BJ (cell line): ENCODE measurements around the gene CEP131. TPM values are rescaled to one million over a fixed set of nuclear protein-coding genes. Genes with fewer than 3 reads are reported as not detected.

Experiments used
- CTCF ChIA-PET: fragments of 350-600 bp; formaldehyde crosslinking; extraction: SDS; loops from one replicate; lab custom pipeline; 2021; ENCODE audit warnings: antibody characterized with exemption, inconsistent platforms; lab: Yijun Ruan, JAX
- POLR2A ChIA-PET: fragments of 300-600 bp; sonication (Branson Sonifier 250); formaldehyde crosslinking; extraction: SDS; loops from one replicate; lab custom pipeline; 2021; ENCODE audit warnings: antibody characterized with exemption; lab: Charles Lee
- DNase-seq: peaks from one replicate; pipeline ENCODE4 v3.0.0-alpha.2; 2011; ENCODE audit warnings: low read depth
- H3K27me3 ChIP-seq: 2 replicates; pipeline ENCODE4 v1.6.0; 2011; ENCODE audit warnings: low read length; ENCODE audit not compliant: control insufficient read depth, insufficient read depth
- H3K36me3 ChIP-seq: 2 replicates; pipeline ENCODE4 v1.5.1; 2011; ENCODE audit warnings: low read length; ENCODE audit not compliant: control insufficient read depth, insufficient read depth
- H3K4me3 ChIP-seq: 2 replicates; pipeline ENCODE4 v1.5.1; 2011; ENCODE audit warnings: low read depth, mild to moderate bottlenecking, control low read depth, low read length
- CTCF ChIP-seq: IDR thresholded peaks from 2 replicates; pipeline ENCODE4 v1.5.1; 2011; ENCODE audit warnings: low read depth, mild to moderate bottlenecking, control low read depth, inconsistent platforms, low read length, moderate library complexity; ENCODE audit not compliant: insufficient read depth
- polyA plus RNA-seq: library from polyadenylated mRNA; depleted of rRNA; stranded (reverse); fragments of >200 nt; gene quantifications from 2 replicates; pipeline ENCODE4 v1.2.3, GENCODE V29; 2011

Gene CEP131
- polyA plus RNA-seq, 1 experiment, result 4.9 TPM

DNA sequence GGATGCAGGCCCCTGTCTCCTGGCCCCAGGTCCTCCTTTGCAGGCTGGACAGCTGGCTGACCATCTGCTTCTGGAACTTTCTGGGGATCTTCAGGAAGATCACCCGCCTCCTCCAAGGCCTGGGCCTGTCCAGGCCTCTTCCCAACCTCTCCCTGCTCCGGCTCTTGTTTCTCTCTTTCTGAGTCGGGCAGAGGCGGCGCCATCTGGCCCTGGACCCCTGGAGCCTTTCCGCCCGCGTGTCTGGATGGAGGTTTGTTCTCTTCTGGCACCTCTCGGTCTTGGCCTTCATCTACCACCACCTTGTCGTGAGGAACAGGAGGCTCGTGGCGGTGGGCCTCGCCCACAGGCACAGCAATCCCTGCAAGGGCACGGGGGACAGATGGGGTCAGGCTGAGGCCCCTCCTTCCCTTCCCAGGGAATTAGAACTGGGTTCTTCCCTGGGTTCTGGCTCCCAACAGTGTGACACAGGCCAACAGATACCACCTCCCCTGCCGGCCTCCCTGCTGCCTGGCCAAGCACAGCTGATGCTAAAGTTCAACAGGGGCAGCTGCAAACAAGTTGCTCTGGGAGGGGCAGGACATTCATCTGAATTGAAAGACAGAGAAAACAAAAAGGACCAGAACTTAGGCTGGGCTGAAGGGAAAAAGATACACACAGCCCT lies 29.7 kb upstream of the CEP131 start:
- peaks cover 30% of the 10 kb centered on the region for H3K36me3 ChIP-seq
- no peaks in the 10 kb centered on the region for H3K27me3 ChIP-seq
- no peak for TF ChIP-seq CTCF
- DNase-seq, result no peak
- no peak overlapping the region for H3K4me3 ChIP-seq
- ChIA-PET POLR2A (no interaction called here), CTCF (interaction anchor here (0.7 to 3.5 kb wide), 16 partner anchors 10 to 354 kb away, joined by 3 to 47 read pairs (median 3); partner anchors contain the start of genes NDUFAF8 and TEPSIN)

DNA sequence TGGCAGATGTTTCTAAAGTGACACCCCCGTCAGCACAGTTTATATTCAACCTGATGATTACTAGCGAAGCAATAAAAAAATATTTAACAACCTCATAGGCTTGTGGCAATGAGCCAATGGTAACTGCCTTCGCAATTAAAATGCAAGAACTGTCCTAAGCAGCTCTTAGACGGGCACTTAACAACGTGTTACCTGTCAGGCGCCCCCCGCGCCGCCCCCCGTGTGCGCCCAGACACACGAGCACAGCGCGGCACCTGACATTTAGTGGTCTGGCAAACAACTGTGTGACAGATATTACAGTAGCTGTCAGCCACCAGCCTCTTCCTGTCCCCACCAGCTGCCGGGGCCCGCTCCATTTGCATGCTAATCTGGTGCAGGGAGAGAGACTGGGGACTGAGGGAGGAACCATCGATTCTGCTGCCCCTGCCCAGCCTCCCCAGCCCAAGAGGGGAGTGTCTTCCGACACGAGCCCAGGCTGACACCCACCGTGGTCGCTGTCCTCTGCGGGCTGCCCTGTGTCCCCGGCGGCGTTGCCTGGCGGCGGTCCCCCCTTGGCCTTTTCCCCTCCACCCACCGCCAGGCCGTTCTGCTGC lies 29.0 kb upstream of the CEP131 start:
- DNase-seq, result no peak
- ChIA-PET CTCF (interaction anchor here (1.2 to 2.3 kb wide), 3 partner anchors 16 to 233 kb away, joined by 3 to 8 read pairs (median 3); no protein-coding TSS in a partner anchor), POLR2A (no interaction called here)
- Histone ChIP-seq H3K36me3 (peaks cover 30% of the 10 kb centered on the region), H3K27me3 (no peaks in the 10 kb centered on the region), H3K4me3 (no peak overlapping the region)
- TF ChIP-seq CTCF, result no peak

GRCh38 chr17:81251094-81251708 lies 28.4 kb upstream of the CEP131 start:
- H3K27me3 ChIP-seq, result no peaks in the 10 kb centered on the region
- no peak for DNase-seq
- H3K36me3 ChIP-seq, result peaks cover 33% of the 10 kb centered on the region
- no peak overlapping the region for H3K4me3 ChIP-seq
- CTCF ChIA-PET, result interaction anchor here (0.6 to 2.3 kb wide), 3 partner anchors 215 to 234 kb away, joined by 3 to 8 read pairs (median 3); no protein-coding TSS in a partner anchor
- no peak for TF ChIP-seq CTCF
- POLR2A ChIA-PET, result no interaction called here

DNA sequence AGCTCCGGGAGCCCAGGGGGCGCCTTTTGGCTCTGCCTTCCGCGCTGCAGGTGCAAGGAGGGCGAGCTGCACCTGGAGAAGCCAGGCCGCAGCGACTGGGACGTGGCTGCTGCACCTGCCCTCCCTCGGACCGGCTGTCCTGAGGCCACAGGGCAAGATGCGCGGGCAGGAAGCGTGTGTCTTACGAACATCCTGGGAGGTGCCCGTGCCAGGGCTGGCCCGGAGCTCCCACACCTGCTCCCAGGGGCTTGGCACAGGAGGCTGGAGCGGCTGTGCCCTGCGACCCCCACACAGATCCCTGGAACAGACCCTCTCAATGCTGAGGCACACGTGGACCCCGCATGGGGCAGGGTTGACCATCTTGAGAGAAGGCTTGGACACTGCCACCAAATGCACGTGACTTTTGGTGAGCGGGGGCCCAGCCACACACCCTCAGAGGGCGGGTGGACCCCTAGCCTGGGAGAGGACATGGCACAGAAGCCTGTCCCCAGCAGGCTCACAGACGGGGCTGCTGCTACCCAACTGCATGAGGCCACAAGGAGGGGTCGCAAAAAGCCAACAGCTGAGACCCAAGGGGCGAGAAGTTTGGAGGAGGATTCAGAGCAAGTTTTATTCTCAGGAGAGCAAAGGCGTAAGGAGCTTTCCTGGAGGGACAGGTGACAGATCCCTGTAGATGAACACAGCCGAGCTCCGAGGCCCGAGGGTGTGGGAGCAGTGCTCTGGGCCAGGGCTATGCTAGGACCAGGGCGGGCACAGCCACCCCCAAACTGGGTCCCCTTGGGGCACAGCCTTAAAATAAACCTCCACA lies 27.7 kb upstream of the CEP131 start:
- peaks cover 35% of the 10 kb centered on the region for H3K36me3 ChIP-seq
- ChIA-PET POLR2A (no interaction called here), CTCF (interaction anchor here (0.6 to 2.3 kb wide), 4 partner anchors 216 to 234 kb away, joined by 3 to 8 read pairs (median 3); no protein-coding TSS in a partner anchor)
- TF ChIP-seq CTCF, result no peak
- DNase-seq, result no peak
- no peaks in the 10 kb centered on the region for H3K27me3 ChIP-seq
- H3K4me3 ChIP-seq, result no peak overlapping the region
